K562 (cell line): Measurements from ENCODE around the gene CNOT4. TPM values are rescaled to one million over a fixed set of nuclear protein-coding genes. Genes with fewer than 3 reads are reported as not detected.

ENCODE experiments used
- ARNT ChIP-seq, 2 experiments: fragments of 450-650 bp; IDR thresholded peaks; 2 replicates each; pipeline ENCODE4 v1.6.1; 2016; ENCODE audit warnings: mild to moderate bottlenecking in 1 of 2
- C11orf30 ChIP-seq: fragments of 450-650 bp; IDR thresholded peaks from 2 replicates; pipeline ENCODE4 v1.6.1; 2016; ENCODE audit warnings: low read depth, mild to moderate bottlenecking
- EHMT2 ChIP-seq: fragments of 450-650 bp; IDR thresholded peaks from 2 replicates; pipeline ENCODE4 v1.6.1; 2018; ENCODE audit warnings: antibody characterized with exemption
- FOXK1 ChIP-seq: sonication (generic); formaldehyde crosslinking; IDR thresholded peaks from 2 replicates; pipeline ENCODE4 v1.8.0; 2022; ENCODE audit warnings: missing genetic modification reagents, mild to moderate bottlenecking, borderline replicate concordance
- HLTF ChIP-seq: fragments of 450-650 bp; IDR thresholded peaks from 2 replicates; pipeline ENCODE4 v1.6.1; 2016
- HMGN3 ChIP-seq: IDR thresholded peaks from 2 replicates; pipeline ENCODE4 v1.6.1; 2011; ENCODE audit warnings: borderline replicate concordance, low read depth, mild to moderate bottlenecking, mixed read lengths, low read length; ENCODE audit not compliant: insufficient read length; ENCODE audit errors: extremely low read depth
- KAT8 ChIP-seq: fragments of 450-650 bp; IDR thresholded peaks from 2 replicates; pipeline ENCODE4 v1.6.1; 2016; ENCODE audit warnings: low read depth, mild to moderate bottlenecking
- MYC ChIP-seq, 2 experiments: fragments of 250-450 bp in 1 of 2; sonication (Bioruptor Pico) in 1 of 2; IDR thresholded peaks; 2 replicates each; pipeline versions ENCODE4 v1.5.1 to v1.6.1; 2012 to 2021; ENCODE audit warnings: low read depth in 2 of 2, borderline replicate concordance in 1 of 2, improper control_type of control experiment in 1 of 2, low read length in 1 of 2, mild to moderate bottlenecking in 1 of 2, moderate library complexity in 1 of 2
- PHB2 ChIP-seq: fragments of 450-650 bp; IDR thresholded peaks from 2 replicates; pipeline ENCODE4 v1.6.1; 2017; ENCODE audit warnings: low read depth
- SRSF7 ChIP-seq: fragments of 200-400 bp; formaldehyde crosslinking; optimal IDR thresholded peaks from 2 replicates; pipeline ENCODE3; 2017; ENCODE audit warnings: mild to moderate bottlenecking, low read depth, low read length
- TBP ChIP-seq: optimal IDR thresholded peaks from 2 replicates; pipeline ENCODE3; 2011; ENCODE audit warnings: low read depth, low read length, improper control_type of control experiment
- TCF3 ChIP-seq: sonication (generic); formaldehyde crosslinking; IDR thresholded peaks from 2 replicates; pipeline ENCODE4 v1.4.0; 2020; ENCODE audit warnings: mild to moderate bottlenecking, missing genetic modification reagents
- XRCC4 ChIP-seq: IDR thresholded peaks from one replicate; pipeline ENCODE4 v1.6.1; 2011; ENCODE audit not compliant: insufficient read depth, insufficient read length; ENCODE audit errors: extremely low read depth
- ZC3H4 ChIP-seq: sonication (generic); formaldehyde crosslinking; IDR thresholded peaks from 2 replicates; pipeline ENCODE4 v1.9.0; 2021; ENCODE audit warnings: missing genetic modification reagents, borderline replicate concordance
- ZNF146 ChIP-seq: IDR thresholded peaks from one replicate; pipeline ENCODE4 v1.6.1; 2018; ENCODE audit warnings: missing compliant biosample characterization; ENCODE audit not compliant: unreplicated experiment
- ZNF253 ChIP-seq: fragments of 250-450 bp; sonication (Bioruptor Pico); conservative IDR thresholded peaks from 2 replicates; pipeline ENCODE4 v1.6.1; 2021; ENCODE audit warnings: mild to moderate bottlenecking
- ZNF589 ChIP-seq: fragments of 200-800 bp; sonication (Bioruptor generic); IDR thresholded peaks from 2 replicates; pipeline ENCODE4 v1.6.1; 2016; ENCODE audit warnings: low read depth, missing genetic modification characterization, missing compliant biosample characterization
- polyA plus RNA-seq, 8 experiments: library from polyadenylated mRNA; depleted of rRNA in 4 of 8; stranded (reverse) in 5 of 8; unstranded in 3 of 8; fragments of >200 nt; fragmentation: Nextera tagmentation in 2 of 8; fragmentation: Illumina TruSeq in 1 of 8; extraction: Ambion mirVana in 2 of 8; extraction: Trizol in 1 of 8; gene quantifications; 2 replicates each; pipeline versions ENCODE4 v1.2.1 to v1.2.3, GENCODE V29; 2011 to 2014; ENCODE audit warnings: inconsistent platforms in 1 of 8, missing spikeins in 1 of 8
- total RNA-seq, 7 experiments: library from RNA; depleted of rRNA in 6 of 7; stranded (reverse); fragments of >200 nt in 6 of 7; fragmentation: Illumina TruSeq in 2 of 7; extraction: Trizol in 2 of 7; gene quantifications; 2 replicates each; pipeline versions ENCODE4 v1.2.1 to v1.2.3, GENCODE V29; 2011 to 2021; ENCODE audit warnings: low replicate concordance in 1 of 7
- TF ChIP-seq, protein P1 (sequence below): IDR thresholded peaks from 2 replicates; pipeline ENCODE4 v1.6.1; 2016; ENCODE audit warnings: missing genetic modification characterization, missing compliant biosample characterization
- TF ChIP-seq, protein P2 (sequence below): fragments of 250-450 bp; sonication (Bioruptor Pico); IDR thresholded peaks from 2 replicates; pipeline ENCODE4 v1.8.0; 2022; ENCODE audit warnings: inconsistent platforms, mild to moderate bottlenecking, moderate library complexity, borderline replicate concordance
- TF ChIP-seq, protein P3 (sequence below), 2 experiments: fragments of 450-650 bp; IDR thresholded peaks; 2 replicates each; pipeline ENCODE4 v1.6.1; 2016
- TF ChIP-seq, protein P4 (sequence below): fragments of 450-650 bp; formaldehyde crosslinking; IDR thresholded peaks from 2 replicates; pipeline ENCODE4 v1.4.0; 2022; ENCODE audit warnings: missing genetic modification characterization

Gene CNOT4
- total and polyA plus RNA-seq, 9 of the 15 experiments (the other 6 are each of a cell fraction or from before 2014, with no cell fraction given) = 8.6 to 24.1 (median 15.4) TPM

DNA sequence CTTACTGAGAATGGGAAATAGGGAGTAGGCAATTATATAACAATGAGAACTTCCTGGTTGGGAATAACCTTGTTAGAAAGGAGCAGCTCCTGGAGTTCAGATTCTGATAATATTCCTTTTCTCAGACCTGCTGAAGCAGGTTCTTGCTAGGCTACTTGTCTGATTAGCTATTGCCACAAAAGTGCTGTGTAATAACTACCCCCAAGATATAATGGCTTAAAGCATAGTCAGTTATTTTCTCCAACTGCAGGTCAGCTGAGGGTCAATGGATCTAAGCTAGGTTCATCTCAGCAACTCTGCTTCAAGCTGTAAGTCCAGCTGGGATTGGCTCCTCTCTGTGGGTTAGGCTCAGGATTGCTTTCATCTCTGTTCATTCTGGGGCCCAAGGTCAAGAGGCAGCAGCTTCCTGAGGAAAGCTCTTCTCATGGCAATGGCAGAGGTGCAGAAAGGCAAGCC, 9.4 kb upstream of the CNOT4 start (continued):
- TF ChIP-seq, protein P1, sequence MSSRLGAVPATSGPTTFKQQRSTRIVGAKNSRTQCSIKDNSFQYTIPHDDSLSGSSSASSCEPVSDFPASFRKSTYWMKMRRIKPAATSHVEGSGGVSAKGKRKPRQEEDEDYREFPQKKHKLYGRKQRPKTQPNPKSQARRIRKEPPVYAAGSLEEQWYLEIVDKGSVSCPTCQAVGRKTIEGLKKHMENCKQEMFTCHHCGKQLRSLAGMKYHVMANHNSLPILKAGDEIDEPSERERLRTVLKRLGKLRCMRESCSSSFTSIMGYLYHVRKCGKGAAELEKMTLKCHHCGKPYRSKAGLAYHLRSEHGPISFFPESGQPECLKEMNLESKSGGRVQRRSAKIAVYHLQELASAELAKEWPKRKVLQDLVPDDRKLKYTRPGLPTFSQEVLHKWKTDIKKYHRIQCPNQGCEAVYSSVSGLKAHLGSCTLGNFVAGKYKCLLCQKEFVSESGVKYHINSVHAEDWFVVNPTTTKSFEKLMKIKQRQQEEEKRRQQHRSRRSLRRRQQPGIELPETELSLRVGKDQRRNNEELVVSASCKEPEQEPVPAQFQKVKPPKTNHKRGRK (tag) = no peak
- TF ChIP-seq HLTF (no peak), HMGN3 (no peak), PHB2 (no peak), ZNF146 (CRISPR knock-in tag) (no peak), KAT8 (no peak), FOXK1 (CRISPR knock-in tag) (no peak), C11orf30 (peak; percentile 65), MYC (IDR thresholded peaks at IDR 0.05; ENCODE audit: low read depth, low read length) (no peak), MYC (CRISPR knock-in tag; IDR thresholded peaks at IDR 0.05; ENCODE audit: borderline replicate concordance, low read depth) (no peak), ARNT (IDR thresholded peaks at IDR 0.05) (peak in 1 of 2 experiments; percentile 24; a peak in 1 of 4 replicates), ZNF253 (CRISPR knock-in tag) (no peak), EHMT2 (no peak), SRSF7 (no peak), TBP (no peak), XRCC4 (no peak), TCF3 (CRISPR knock-in tag) (no peak), ZNF589 (no peak), ZC3H4 (CRISPR knock-in tag) (no peak)
- TF ChIP-seq, protein P2, sequence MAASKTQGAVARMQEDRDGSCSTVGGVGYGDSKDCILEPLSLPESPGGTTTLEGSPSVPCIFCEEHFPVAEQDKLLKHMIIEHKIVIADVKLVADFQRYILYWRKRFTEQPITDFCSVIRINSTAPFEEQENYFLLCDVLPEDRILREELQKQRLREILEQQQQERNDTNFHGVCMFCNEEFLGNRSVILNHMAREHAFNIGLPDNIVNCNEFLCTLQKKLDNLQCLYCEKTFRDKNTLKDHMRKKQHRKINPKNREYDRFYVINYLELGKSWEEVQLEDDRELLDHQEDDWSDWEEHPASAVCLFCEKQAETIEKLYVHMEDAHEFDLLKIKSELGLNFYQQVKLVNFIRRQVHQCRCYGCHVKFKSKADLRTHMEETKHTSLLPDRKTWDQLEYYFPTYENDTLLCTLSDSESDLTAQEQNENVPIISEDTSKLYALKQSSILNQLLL (CRISPR knock-in tag) = no peak
- TF ChIP-seq, protein P3, sequence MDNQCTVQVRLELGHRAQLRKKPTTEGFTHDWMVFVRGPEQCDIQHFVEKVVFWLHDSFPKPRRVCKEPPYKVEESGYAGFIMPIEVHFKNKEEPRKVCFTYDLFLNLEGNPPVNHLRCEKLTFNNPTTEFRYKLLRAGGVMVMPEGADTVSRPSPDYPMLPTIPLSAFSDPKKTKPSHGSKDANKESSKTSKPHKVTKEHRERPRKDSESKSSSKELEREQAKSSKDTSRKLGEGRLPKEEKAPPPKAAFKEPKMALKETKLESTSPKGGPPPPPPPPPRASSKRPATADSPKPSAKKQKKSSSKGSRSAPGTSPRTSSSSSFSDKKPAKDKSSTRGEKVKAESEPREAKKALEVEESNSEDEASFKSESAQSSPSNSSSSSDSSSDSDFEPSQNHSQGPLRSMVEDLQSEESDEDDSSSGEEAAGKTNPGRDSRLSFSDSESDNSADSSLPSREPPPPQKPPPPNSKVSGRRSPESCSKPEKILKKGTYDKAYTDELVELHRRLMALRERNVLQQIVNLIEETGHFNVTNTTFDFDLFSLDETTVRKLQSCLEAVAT (IDR thresholded peaks at IDR 0.05) = no peak
- TF ChIP-seq, protein P4, sequence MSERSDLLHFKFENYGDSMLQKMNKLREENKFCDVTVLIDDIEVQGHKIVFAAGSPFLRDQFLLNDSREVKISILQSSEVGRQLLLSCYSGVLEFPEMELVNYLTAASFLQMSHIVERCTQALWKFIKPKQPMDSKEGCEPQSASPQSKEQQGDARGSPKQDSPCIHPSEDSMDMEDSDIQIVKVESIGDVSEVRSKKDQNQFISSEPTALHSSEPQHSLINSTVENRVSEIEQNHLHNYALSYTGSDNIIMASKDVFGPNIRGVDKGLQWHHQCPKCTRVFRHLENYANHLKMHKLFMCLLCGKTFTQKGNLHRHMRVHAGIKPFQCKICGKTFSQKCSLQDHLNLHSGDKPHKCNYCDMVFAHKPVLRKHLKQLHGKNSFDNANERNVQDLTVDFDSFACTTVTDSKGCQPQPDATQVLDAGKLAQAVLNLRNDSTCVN (CRISPR knock-in tag) = no peak
